HEK293 (cell line): ENCODE measurements around the gene OBSCN.

Source experiments
- CTCF ChIA-PET: fragments of 350-600 bp; formaldehyde crosslinking; extraction: SDS; loops from one replicate; lab custom pipeline; 2021; ENCODE audit warnings: antibody characterized with exemption; lab: Yijun Ruan, JAX
- POLR2A ChIA-PET: fragments of 300-600 bp; formaldehyde crosslinking; extraction: SDS; loops from one replicate; lab custom pipeline; 2020; ENCODE audit warnings: antibody characterized with exemption, inconsistent platforms; lab: Yijun Ruan, JAX
- H3K27ac ChIP-seq: fragments of 200-500 bp; sonication (Bioruptor generic); 2 replicates; pipeline ENCODE4 v1.5.1; 2014; ENCODE audit warnings: low read depth, low read length, control low read depth, inconsistent platforms; ENCODE audit errors: extremely low read depth
- H3K36me3 ChIP-seq, 2 experiments: fragments of 200-500 bp in 1 of 2; sonication (Bioruptor generic) in 1 of 2; 1 replicate in 1 of 2; 2 replicates in 1 of 2; pipeline ENCODE4 v1.5.1; 2014 to 2017; ENCODE audit warnings: inconsistent platforms in 2 of 2, low read length in 2 of 2; ENCODE audit not compliant: control insufficient read depth in 2 of 2, insufficient read depth in 1 of 2
- H3K4me1 ChIP-seq: fragments of 200-500 bp; sonication (Bioruptor generic); 2 replicates; pipeline ENCODE4 v1.5.1; 2014; ENCODE audit warnings: mild to moderate bottlenecking, low read length, inconsistent platforms; ENCODE audit not compliant: control insufficient read depth, insufficient read depth
- H3K4me3 ChIP-seq: 2 replicates; pipeline ENCODE4 v1.5.1; 2011; ENCODE audit warnings: low read depth, mild to moderate bottlenecking, control low read depth, low read length, moderate library complexity
- H3K9me3 ChIP-seq: fragments of 200-500 bp; sonication (Bioruptor generic); 2 replicates; pipeline ENCODE4 v1.5.1; 2014; ENCODE audit warnings: low read depth, low read length, inconsistent platforms; ENCODE audit not compliant: control insufficient read depth, insufficient read depth
- EGR2 ChIP-seq: fragments of 450-650 bp; formaldehyde crosslinking; IDR thresholded peaks from 2 replicates; pipeline ENCODE4 v1.5.1; 2016; ENCODE audit warnings: low read depth, missing biosample characterization, missing genetic modification characterization
- ELK4 ChIP-seq: IDR thresholded peaks from 2 replicates; pipeline ENCODE4 v1.6.1; 2011; ENCODE audit warnings: mild to moderate bottlenecking, low read depth, low read length, borderline replicate concordance
- HIC1 ChIP-seq: fragments of 450-650 bp; formaldehyde crosslinking; IDR thresholded peaks from 2 replicates; pipeline ENCODE4 v1.5.1; 2016; ENCODE audit warnings: missing biosample characterization, missing genetic modification characterization
- TCF7L2 ChIP-seq: IDR thresholded peaks from 2 replicates; pipeline ENCODE4 v1.6.1; 2011; ENCODE audit warnings: low read depth, mild to moderate bottlenecking, inconsistent platforms, low read length, moderate library complexity, borderline replicate concordance
- ZBTB26 ChIP-seq: fragments of 450-650 bp; formaldehyde crosslinking; optimal IDR thresholded peaks from 2 replicates; pipeline ENCODE3; 2016; ENCODE audit warnings: missing biosample characterization, mild to moderate bottlenecking, missing genetic modification characterization
- ZFHX2 ChIP-seq: fragments of 450-650 bp; formaldehyde crosslinking; conservative IDR thresholded peaks from 2 replicates; pipeline ENCODE4 v1.5.1; 2016; ENCODE audit warnings: missing biosample characterization, missing genetic modification characterization
- ZFP37 ChIP-seq: fragments of 450-650 bp; formaldehyde crosslinking; IDR thresholded peaks from 2 replicates; pipeline ENCODE4 v1.5.1; 2016; ENCODE audit warnings: missing biosample characterization, missing genetic modification characterization
- ZFP69B ChIP-seq: fragments of 450-650 bp; formaldehyde crosslinking; IDR thresholded peaks from 2 replicates; pipeline ENCODE4 v1.5.1; 2016; ENCODE audit warnings: missing biosample characterization, missing genetic modification characterization
- ZIC2 ChIP-seq: fragments of 450-650 bp; formaldehyde crosslinking; IDR thresholded peaks from 2 replicates; pipeline ENCODE4 v1.5.1; 2016; ENCODE audit warnings: missing biosample characterization, missing genetic modification characterization
- ZNF155 ChIP-seq: fragments of 450-650 bp; formaldehyde crosslinking; IDR thresholded peaks from 2 replicates; pipeline ENCODE4 v1.5.1; 2016; ENCODE audit warnings: missing biosample characterization, missing genetic modification characterization
- ZNF518A ChIP-seq: fragments of 450-650 bp; formaldehyde crosslinking; conservative IDR thresholded peaks from 2 replicates; pipeline ENCODE4 v1.5.1; 2016; ENCODE audit warnings: low read depth, missing biosample characterization, missing genetic modification characterization
- ZNF530 ChIP-seq: fragments of 450-650 bp; formaldehyde crosslinking; IDR thresholded peaks from 2 replicates; pipeline ENCODE4 v1.5.1; 2016; ENCODE audit warnings: low read depth, missing biosample characterization, missing genetic modification characterization
- ZNF571 ChIP-seq: fragments of 450-650 bp; formaldehyde crosslinking; IDR thresholded peaks from 2 replicates; pipeline ENCODE4 v1.5.0; 2017; ENCODE audit warnings: missing biosample characterization, missing genetic modification characterization
- ZNF580 ChIP-seq: fragments of 450-650 bp; formaldehyde crosslinking; IDR thresholded peaks from 2 replicates; pipeline ENCODE4 v1.5.1; 2016; ENCODE audit warnings: missing biosample characterization, missing genetic modification characterization
- ZNF600 ChIP-seq: fragments of 450-650 bp; formaldehyde crosslinking; IDR thresholded peaks from 2 replicates; pipeline ENCODE4 v1.5.1; 2016; ENCODE audit warnings: missing biosample characterization, missing genetic modification characterization
- ZNF623 ChIP-seq: fragments of 450-650 bp; formaldehyde crosslinking; IDR thresholded peaks from 2 replicates; pipeline ENCODE4 v1.5.1; 2016; ENCODE audit warnings: missing biosample characterization, missing genetic modification characterization
- ZNF626 ChIP-seq: fragments of 450-650 bp; sonication (Bioruptor Pico); formaldehyde crosslinking; IDR thresholded peaks from 2 replicates; pipeline ENCODE4 v1.5.1; 2018; ENCODE audit warnings: missing biosample characterization, missing genetic modification characterization, inconsistent platforms
- ZNF639 ChIP-seq: fragments of 450-650 bp; formaldehyde crosslinking; IDR thresholded peaks from 2 replicates; pipeline ENCODE4 v1.5.1; 2016; ENCODE audit warnings: missing biosample characterization, missing genetic modification characterization
- ZNF660 ChIP-seq: fragments of 450-650 bp; IDR thresholded peaks from 2 replicates; pipeline ENCODE4 v1.5.1; 2018; ENCODE audit warnings: missing biosample characterization, mild to moderate bottlenecking, missing genetic modification characterization
- ZNF692 ChIP-seq: fragments of 450-650 bp; formaldehyde crosslinking; IDR thresholded peaks from 2 replicates; pipeline ENCODE4 v1.5.1; 2016; ENCODE audit warnings: missing biosample characterization, missing genetic modification characterization

Gene OBSCN

GRCh38 chr1:228372183-228373003, 164.5 kb downstream of the OBSCN start:
- Histone ChIP-seq H3K27ac (no peak overlapping the region), H3K36me3 (no peaks in the 10 kb centered on the region), H3K4me3 (no peak overlapping the region), H3K4me1 (no peaks in the 10 kb centered on the region), H3K9me3 (no peaks in the 10 kb centered on the region)
- ChIA-PET CTCF (interaction anchor here (0.6 kb wide), 1 partner anchor 135 kb away, joined by 3 read pairs; no protein-coding TSS in a partner anchor), POLR2A (no interaction called here)
- TF ChIP-seq ZNF600 (tag by site-specific recombination) (0 out of 2 replicates have a peak, but pooled peaks have one; percentile 18), ZNF571 (tag by site-specific recombination) (no peak), ZNF530 (tag by site-specific recombination) (no peak), ZNF580 (no peak), ZFHX2 (tag by site-specific recombination) (peak; percentile 22; the same call in 1 of the 2 replicates), ZBTB26 (no peak), EGR2 (tag by site-specific recombination) (peak; percentile 50; the same call in 1 of the 2 replicates), ZNF518A (tag by site-specific recombination) (no peak), ZNF623 (tag by site-specific recombination) (no peak), ZNF155 (tag by site-specific recombination) (no peak), ZNF692 (tag by site-specific recombination) (no peak), ELK4 (no peak), TCF7L2 (no peak), HIC1 (0 out of 2 replicates have a peak, but pooled peaks have one; percentile 12), ZIC2 (peak; percentile 57), ZFP69B (tag by site-specific recombination) (0 out of 2 replicates have a peak, but pooled peaks have one; percentile 66), ZNF639 (tag by site-specific recombination) (no peak), ZFP37 (tag by site-specific recombination) (no peak), ZNF626 (tag by site-specific recombination) (no peak), ZNF660 (tag by site-specific recombination) (no peak)
